Caco-2 (cell line): ENCODE measurements around the gene RAD51B. TPM values are rescaled to one million over a fixed set of nuclear protein-coding genes. Genes with fewer than 3 reads are reported as not detected.

ENCODE experiments used
- BruUV-seq: library from RNA; stranded (reverse); fragments of 400-500 nt; replicated peaks from 2 replicates; lab custom pipeline; 2021; lab: Mats Ljungman, UMichigan
- CTCF ChIA-PET: fragments of 300-600 bp; sonication (Branson Sonifier 250); formaldehyde crosslinking; loops from one replicate; lab custom pipeline; 2022; ENCODE audit warnings: antibody characterized with exemption; lab: Charles Lee
- POLR2A ChIA-PET: fragments of 300-600 bp; sonication (Branson Sonifier 250); formaldehyde crosslinking; loops from one replicate; lab custom pipeline; 2022; ENCODE audit warnings: antibody characterized with exemption; lab: Charles Lee
- DNase-seq, 2 experiments: peaks; one replicate each; pipeline versions ENCODE4 v3.0.0 to v3.0.0-alpha.2; 2020 to 2022
- H3K27me3 ChIP-seq: replicated peaks from 2 replicates; pipeline ENCODE4 v1.6.0; 2011; ENCODE audit warnings: low read length; ENCODE audit not compliant: control insufficient read depth, insufficient read depth
- H3K36me3 ChIP-seq: 2 replicates; pipeline ENCODE4 v1.5.1; 2011; ENCODE audit warnings: low read length; ENCODE audit not compliant: control insufficient read depth, insufficient read depth
- H3K4me1 ChIP-seq: fragments of 250-450 bp; sonication (Bioruptor Pico); 2 replicates; pipeline ENCODE4 v1.5.1; 2020; ENCODE audit warnings: mild to moderate bottlenecking
- H3K4me3 ChIP-seq: 2 replicates; pipeline ENCODE4 v1.5.1; 2011; ENCODE audit warnings: low read depth, mild to moderate bottlenecking, control low read depth, low read length
- H3K9me3 ChIP-seq: fragments of 250-450 bp; sonication (Bioruptor Pico); 2 replicates; pipeline ENCODE4 v1.5.1; 2020; ENCODE audit warnings: mild to moderate bottlenecking, moderate library complexity
- H3K27ac Mint-ChIP-seq: one replicate; pipeline ENCODE4 v1.8.0; 2022; ENCODE audit warnings: mixed read lengths; ENCODE audit not compliant: unreplicated experiment
- H3K27me3 Mint-ChIP-seq: one replicate; pipeline ENCODE4 v1.8.0; 2022; ENCODE audit warnings: mixed read lengths; ENCODE audit not compliant: insufficient read depth, unreplicated experiment
- H3K36me3 Mint-ChIP-seq: one replicate; pipeline ENCODE4 v1.8.0; 2022; ENCODE audit warnings: mild to moderate bottlenecking, mixed read lengths; ENCODE audit not compliant: insufficient read depth, unreplicated experiment
- H3K4me1 Mint-ChIP-seq: one replicate; pipeline ENCODE4 v1.8.0; 2022; ENCODE audit warnings: low read depth, mixed read lengths; ENCODE audit not compliant: unreplicated experiment
- H3K4me3 Mint-ChIP-seq: one replicate; pipeline ENCODE4 v1.8.0; 2022; ENCODE audit warnings: mild to moderate bottlenecking, moderate library complexity, mixed read lengths; ENCODE audit not compliant: unreplicated experiment
- H3K9me3 Mint-ChIP-seq: one replicate; pipeline ENCODE4 v1.8.0; 2022; ENCODE audit warnings: mixed read lengths; ENCODE audit not compliant: unreplicated experiment
- intact Hi-C: fragments of 100-400 bp; cut with micrococcal nuclease; formaldehyde crosslinking; loops from one replicate; pipeline ENCODE4 v1.10.0; 2022; ENCODE audit not compliant: unreplicated experiment
- total RNA-seq: library from RNA; stranded (reverse); gene quantifications from 2 replicates; pipeline ENCODE4 v1.2.3, GENCODE V29; 2022
- TF ChIP-seq, protein P1 (sequence below), 2 experiments: fragments of 200-600 bp in 1 of 2; IDR thresholded peaks; 1 replicate in 1 of 2; 2 replicates in 1 of 2; pipeline versions ENCODE4 v1.5.1 to v1.8.0; 2011 to 2022; ENCODE audit warnings: antibody characterized with exemption in 1 of 2, control low read depth in 1 of 2, inconsistent platforms in 1 of 2, low read depth in 1 of 2, low read length in 1 of 2, mild to moderate bottlenecking in 1 of 2, moderate library complexity in 1 of 2; ENCODE audit not compliant: insufficient read depth in 1 of 2, severe bottlenecking in 1 of 2, unreplicated experiment in 1 of 2

The RAD51B gene
- total RNA-seq, 1 experiment from 2014 or later: 16.7 TPM

DNA sequence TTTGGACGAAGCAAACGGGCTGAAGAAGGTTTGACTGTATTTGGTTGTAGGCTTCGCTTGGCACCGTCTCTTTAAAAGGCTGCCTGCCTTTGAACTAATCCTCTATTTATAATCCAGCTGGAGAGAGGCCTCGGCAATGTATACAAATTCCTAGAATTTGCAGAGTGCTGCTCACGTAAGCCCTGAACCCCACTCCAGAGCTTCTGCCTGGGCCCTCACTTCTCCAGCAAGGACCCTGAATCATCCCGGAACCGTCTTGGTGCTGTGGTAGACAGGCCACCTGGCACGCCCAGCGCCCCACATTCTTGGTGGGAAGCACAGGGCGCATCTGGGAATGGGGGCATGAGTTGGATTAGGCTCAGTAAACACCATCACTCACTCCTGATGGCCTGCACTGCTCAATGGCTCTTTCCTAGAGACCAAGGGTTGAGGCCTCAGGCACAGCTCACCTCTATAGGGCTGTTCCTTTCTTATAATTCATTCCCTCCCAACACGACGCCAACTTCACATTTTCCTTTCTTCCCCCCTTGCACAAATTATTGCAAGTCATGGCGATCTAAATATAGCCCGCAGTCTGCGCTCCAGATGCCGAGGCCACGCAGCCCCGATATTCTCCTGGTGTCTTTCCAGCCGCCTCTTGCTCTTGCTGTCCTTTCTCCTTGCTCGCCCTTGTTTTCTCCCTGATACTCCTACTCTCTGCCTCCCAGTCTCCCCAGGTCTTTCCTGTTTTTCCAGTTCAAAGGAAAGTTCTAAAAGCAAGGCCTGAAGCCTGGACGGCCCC is 832.3 kb downstream of the RAD51B start:
- Histone ChIP-seq H3K4me1 (peaks cover 25% of the 10 kb centered on the region), H3K27me3 (no peaks in the 10 kb centered on the region), H3K4me3 (no peak overlapping the region), H3K36me3 (no peaks in the 10 kb centered on the region), H3K9me3 (no peaks in the 10 kb centered on the region)
- Mint-ChIP-seq H3K4me3 (no peak overlapping the region), H3K27me3 (no peaks in the 10 kb centered on the region), H3K36me3 (no peaks in the 10 kb centered on the region), H3K9me3 (no peaks in the 10 kb centered on the region), H3K27ac (no peak overlapping the region), H3K4me1 (peaks cover 18% of the 10 kb centered on the region)
- no TSS peak for BruUV-seq
- CTCF ChIA-PET: no interaction called here
- POLR2A ChIA-PET: no interaction called here
- intact Hi-C loops: loop anchor here (10.0 kb wide), 1 partner anchor 167 kb away; no protein-coding TSS in a partner anchor
- TF ChIP-seq, protein P1, sequence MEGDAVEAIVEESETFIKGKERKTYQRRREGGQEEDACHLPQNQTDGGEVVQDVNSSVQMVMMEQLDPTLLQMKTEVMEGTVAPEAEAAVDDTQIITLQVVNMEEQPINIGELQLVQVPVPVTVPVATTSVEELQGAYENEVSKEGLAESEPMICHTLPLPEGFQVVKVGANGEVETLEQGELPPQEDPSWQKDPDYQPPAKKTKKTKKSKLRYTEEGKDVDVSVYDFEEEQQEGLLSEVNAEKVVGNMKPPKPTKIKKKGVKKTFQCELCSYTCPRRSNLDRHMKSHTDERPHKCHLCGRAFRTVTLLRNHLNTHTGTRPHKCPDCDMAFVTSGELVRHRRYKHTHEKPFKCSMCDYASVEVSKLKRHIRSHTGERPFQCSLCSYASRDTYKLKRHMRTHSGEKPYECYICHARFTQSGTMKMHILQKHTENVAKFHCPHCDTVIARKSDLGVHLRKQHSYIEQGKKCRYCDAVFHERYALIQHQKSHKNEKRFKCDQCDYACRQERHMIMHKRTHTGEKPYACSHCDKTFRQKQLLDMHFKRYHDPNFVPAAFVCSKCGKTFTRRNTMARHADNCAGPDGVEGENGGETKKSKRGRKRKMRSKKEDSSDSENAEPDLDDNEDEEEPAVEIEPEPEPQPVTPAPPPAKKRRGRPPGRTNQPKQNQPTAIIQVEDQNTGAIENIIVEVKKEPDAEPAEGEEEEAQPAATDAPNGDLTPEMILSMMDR (IDR thresholded peaks at IDR 0.05; ENCODE audit: insufficient read depth in 1 of 2, low read depth in 1 of 2, low read length in 1 of 2, severe bottlenecking in 1 of 2, unreplicated experiment in 1 of 2): no peak
- DNase-seq: no peak

DNA sequence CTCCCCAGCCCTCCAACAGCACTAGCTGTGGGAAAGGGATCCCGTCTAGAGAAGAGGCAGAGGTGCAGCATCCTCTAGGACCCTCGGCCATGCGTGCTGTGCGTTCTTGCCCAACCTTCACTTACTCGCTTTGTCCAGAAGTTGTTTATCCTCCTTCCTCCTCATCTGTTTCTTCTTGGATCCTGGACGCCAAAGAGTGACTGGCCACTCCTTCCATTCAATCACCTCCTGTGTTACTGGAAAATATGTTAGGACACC is 832.8 kb downstream of the RAD51B start:
- Mint-ChIP-seq H3K36me3 (no peaks in the 10 kb centered on the region), H3K4me3 (no peak overlapping the region), H3K27ac (no peak overlapping the region), H3K27me3 (no peaks in the 10 kb centered on the region), H3K4me1 (peaks cover 18% of the 10 kb centered on the region), H3K9me3 (no peaks in the 10 kb centered on the region)
- intact Hi-C loops: loop anchor here (10.0 kb wide), 1 partner anchor 168 kb away; no protein-coding TSS in a partner anchor
- ChIA-PET CTCF (no interaction called here), POLR2A (no interaction called here)
- BruUV-seq: no TSS peak
- Histone ChIP-seq H3K4me3 (no peak overlapping the region), H3K27me3 (no peaks in the 10 kb centered on the region), H3K36me3 (no peaks in the 10 kb centered on the region), H3K9me3 (no peaks in the 10 kb centered on the region), H3K4me1 (peaks cover 25% of the 10 kb centered on the region)
- no peak for DNase-seq
- TF ChIP-seq, protein P1 (IDR thresholded peaks at IDR 0.05; ENCODE audit: insufficient read depth in 1 of 2, low read depth in 1 of 2, low read length in 1 of 2, severe bottlenecking in 1 of 2, unreplicated experiment in 1 of 2): no peak

DNA sequence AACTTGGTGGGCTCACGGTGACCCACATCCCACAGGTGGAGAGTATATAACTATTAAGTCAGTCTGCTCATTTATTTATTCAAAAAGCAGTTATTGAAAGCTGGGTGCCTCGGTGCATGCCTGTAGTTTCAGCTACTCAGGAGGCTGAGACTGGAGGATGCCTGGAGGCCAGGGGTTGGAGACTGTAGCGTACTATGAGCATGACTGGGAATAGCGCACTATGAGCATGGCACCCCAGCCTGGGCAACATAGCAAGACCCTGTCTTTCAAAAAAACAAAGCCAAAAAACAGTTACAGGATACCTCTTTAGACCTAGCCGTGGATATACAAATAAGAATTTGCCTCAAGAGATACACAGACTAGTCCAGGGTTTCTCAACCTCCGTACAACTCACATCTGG is 833.5 kb downstream of the RAD51B start:
- no peaks in the 10 kb centered on the region for H3K9me3 Mint-ChIP-seq
- CTCF ChIA-PET: no interaction called here
- POLR2A ChIA-PET: no interaction called here
- peaks cover 25% of the 10 kb centered on the region for H3K4me1 ChIP-seq
- H3K27ac Mint-ChIP-seq: no peak overlapping the region
- H3K4me3 ChIP-seq: no peak overlapping the region
- TF ChIP-seq, protein P1 (IDR thresholded peaks at IDR 0.05; ENCODE audit: insufficient read depth in 1 of 2, low read depth in 1 of 2, low read length in 1 of 2, severe bottlenecking in 1 of 2, unreplicated experiment in 1 of 2): no peak
- no peak overlapping the region for H3K4me3 Mint-ChIP-seq
- intact Hi-C loops: loop anchor here (10.0 kb wide), 1 partner anchor 168 kb away; no protein-coding TSS in a partner anchor
- H3K9me3 ChIP-seq: no peaks in the 10 kb centered on the region
- H3K27me3 Mint-ChIP-seq: no peaks in the 10 kb centered on the region
- H3K4me1 Mint-ChIP-seq: peaks cover 18% of the 10 kb centered on the region
- no peaks in the 10 kb centered on the region for H3K36me3 Mint-ChIP-seq
- no peaks in the 10 kb centered on the region for H3K27me3 ChIP-seq
- H3K36me3 ChIP-seq: no peaks in the 10 kb centered on the region
- no TSS peak for BruUV-seq
- DNase-seq: no peak
